Measurements from ENCODE around the gene SYNGAP1. TPM values are rescaled to one million over a fixed set of nuclear protein-coding genes. Genes with fewer than 3 reads are reported as not detected.

SYNGAP1 gene
- total and polyA plus RNA-seq, 2 of the 8 experiments (the other 6 are each of a cell fraction or from before 2014, with no cell fraction given): 31.0 to 101 TPM

DNA sequence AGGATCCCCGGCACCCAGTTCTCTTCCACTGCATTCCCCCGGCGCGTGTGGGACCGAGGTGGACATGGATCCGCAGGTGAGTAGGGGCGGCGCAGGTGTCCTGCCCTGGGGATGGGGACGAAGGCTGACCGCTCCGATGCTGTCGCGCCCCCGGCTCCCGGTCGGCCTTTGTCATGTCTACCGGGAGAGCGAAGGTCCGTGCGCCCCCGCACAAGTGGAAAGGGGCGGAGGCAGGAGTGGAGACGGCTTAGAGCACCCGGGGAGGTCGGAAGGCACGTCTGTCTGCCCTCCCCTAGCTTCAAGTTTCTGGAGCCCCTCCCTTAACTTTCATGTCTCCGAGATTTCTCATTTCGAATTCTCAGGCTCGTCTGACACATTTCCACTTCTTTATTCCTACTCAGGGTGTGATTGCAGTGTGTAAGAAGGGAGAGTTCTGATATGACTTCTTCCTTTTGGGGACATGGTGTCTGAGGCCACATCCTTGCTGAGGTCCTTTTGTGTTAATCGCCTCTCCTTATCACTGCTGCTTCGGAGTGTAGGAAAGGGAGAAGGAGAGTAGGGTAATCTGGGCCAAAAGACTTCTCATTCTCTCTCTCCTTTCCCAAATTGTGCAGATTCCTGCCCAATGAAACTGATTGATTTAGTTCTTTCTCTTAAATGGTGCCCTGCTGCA, 27.8 kb upstream of the SYNGAP1 start:
- H2BK120ac ChIP-seq (replicated peaks; ENCODE audit: low read depth, low read length): no peak overlapping the region
- H4K91ac ChIP-seq (replicated peaks; ENCODE audit: insufficient read length, low read length): peak overlapping the region; percentile 30
- FAIRE-seq: no peak
- H3K4me1 ChIP-seq (replicated peaks in 1 of 4; ENCODE audit: control insufficient read depth in 3 of 4, insufficient read depth in 4 of 4, low read length in 3 of 4): peaks cover 0 to 6% (median 3%) of the 10 kb centered on the region in 4 experiments; a peak in 4 of 7 replicates
- peaks cover 2 to 7% of the 10 kb centered on the region in 2 experiments for H4K20me1 ChIP-seq (replicated peaks in 1 of 2; ENCODE audit: control insufficient read depth in 1 of 2, insufficient read depth in 2 of 2, low read length in 2 of 2)
- peak overlapping the region; percentile 79; the same call in 1 of the 2 replicates for H2BK5ac ChIP-seq (ENCODE audit: low read depth, low read length)
- peak overlapping the region; percentile 62; the same call in 1 of the 2 replicates for H3K27ac ChIP-seq (ENCODE audit: low read depth, low read length)
- H3K79me1 ChIP-seq (ENCODE audit: low read depth, low read length): peaks cover 3% of the 10 kb centered on the region
- no peaks in the 10 kb centered on the region for H3K36me3 ChIP-seq (ENCODE audit: control insufficient read depth in 2 of 4, insufficient read depth in 4 of 4, low read length in 3 of 4)
- no peak overlapping the region for H2AFZ ChIP-seq (ENCODE audit: low read length)
- no peak overlapping the region for H2BK15ac ChIP-seq (ENCODE audit: low read length)
- POLR2A ChIA-PET (ENCODE audit: partially characterized antibody): interaction anchor here (1.0 to 2.6 kb wide), 8 partner anchors 9 to 62 kb away, joined by 3 to 10 read pairs (median 4); partner anchors contain the start of genes CUTA and ZBTB9
- no peak overlapping the region for H2BK12ac ChIP-seq (ENCODE audit: low read depth, low read length)
- peak overlapping the region; percentile 73 for H4K5ac ChIP-seq (ENCODE audit: insufficient read length, low read depth, low read length)
- peak overlapping the region; percentile 49 to 88 (median 76); a peak in 6 of 7 replicates for H3K9ac ChIP-seq (replicated peaks in 1 of 4; ENCODE audit: extremely low read depth in 1 of 4, low read depth in 3 of 4, low read length in 3 of 4)
- no peak overlapping the region for H2AK5ac ChIP-seq (ENCODE audit: low read depth, low read length)
- 1% methylated on average over 31 of the region's 31 CpGs; no CpG with 5 or more reads in 1 of the 2 experiments for WGBS, 2 experiments (ENCODE audit: extremely low coverage in 1 of 2, insufficient coverage in 1 of 2, insufficient read length in 1 of 2, insufficient replicate concordance in 2 of 2, low coverage in 1 of 2, low lambda C conversion rate in 2 of 2, missing lambda C conversion rate in 1 of 2)
- H3K9me3 ChIP-seq (ENCODE audit: insufficient read depth in 2 of 2, low read depth in 1 of 2, low read length in 1 of 2): no peaks in the 10 kb centered on the region
- no peak overlapping the region for H2BK20ac ChIP-seq (ENCODE audit: low read length)
- H3K79me2 ChIP-seq (ENCODE audit: control insufficient read depth in 1 of 2, insufficient read depth in 2 of 2, low read length in 2 of 2): peaks cover 37 to 48% of the 10 kb centered on the region in 2 experiments
- CTCF ChIA-PET (ENCODE audit: partially characterized antibody): no interaction called here
- peak overlapping the region; percentile 71 for H3K56ac ChIP-seq (replicated peaks; ENCODE audit: insufficient read length, low read depth, low read length)
- peak overlapping the region; percentile 83 to 95 for H3K4me2 ChIP-seq (ENCODE audit: insufficient read depth in 1 of 2, low read depth in 2 of 2, low read length in 2 of 2)
- H3K4me3 ChIP-seq (ENCODE audit: extremely low read depth in 1 of 4, insufficient read depth in 2 of 4, low read depth in 3 of 4, low read length in 4 of 4): peak overlapping the region; percentile 81 to 82 (median 82)
- peak overlapping the region; percentile 83 for H3K4ac ChIP-seq (replicated peaks; ENCODE audit: insufficient read length, low read depth, low read length)
- H3K18ac ChIP-seq (ENCODE audit: extremely low read depth, low read length): peak overlapping the region; percentile 27; the same call in 1 of the 2 replicates
- no peak overlapping the region for H4K8ac ChIP-seq (ENCODE audit: extremely low read depth, insufficient read depth, low read length)
- H3K23ac ChIP-seq (ENCODE audit: insufficient read length): no peak overlapping the region
- no peak overlapping the region for H3K14ac ChIP-seq (ENCODE audit: insufficient read length)
- peaks cover 6% of the 10 kb centered on the region; the same call in 1 of the 2 replicates for H3K23me2 ChIP-seq (ENCODE audit: low read depth, low read length)
- H3K27me3 ChIP-seq (replicated peaks in 1 of 4; ENCODE audit: control insufficient read depth in 3 of 4, extremely low read depth in 1 of 4, insufficient read depth in 3 of 4, low read length in 3 of 4): no peaks in the 10 kb centered on the region
- no peak for DNase-seq (ENCODE audit: low read depth in 1 of 2, low spot score in 2 of 2)
- TF ChIP-seq TEAD4 (IDR thresholded peaks at IDR 0.05; ENCODE audit: low read depth, low read length) (no peak), POLR2AphosphoS5 (IDR thresholded peaks at IDR 0.05; ENCODE audit: low read depth, low read length) (no peak), SAP30 (IDR thresholded peaks at IDR 0.05; ENCODE audit: insufficient read depth, insufficient replicate concordance, low read length) (peak; percentile 73), ATF2 (IDR thresholded peaks at IDR 0.05; ENCODE audit: low read length) (no peak), CEBPB (IDR thresholded peaks at IDR 0.05; ENCODE audit: low read depth, low read length) (no peak), TBP (IDR thresholded peaks at IDR 0.05; ENCODE audit: low read depth, low read length) (no peak), KDM4A (IDR thresholded peaks at IDR 0.05; ENCODE audit: low read depth, low read length, severe bottlenecking) (peak; percentile 52)
